Common myeloid progenitor, CD34-positive (primary cell): ENCODE measurements around the gene RNF187.

Experiments
- CTCF ChIA-PET: fragments of 350-600 bp; sonication (Branson Sonifier 250); formaldehyde crosslinking; loops from one replicate; lab custom pipeline; 2021; ENCODE audit warnings: antibody characterized with exemption; lab: Charles Lee
- POLR2A ChIA-PET: fragments of 350-600 bp; sonication (Branson Sonifier 250); formaldehyde crosslinking; loops from one replicate; lab custom pipeline; 2021; ENCODE audit warnings: antibody characterized with exemption; lab: Charles Lee
- DNase-seq, 3 donors: peaks; one replicate each; pipeline versions ENCODE4 v3.0.0 to v3.0.0-alpha.2; 2013
- H3K27ac ChIP-seq, 2 experiments: 1 replicate in 1 of 2; 2 replicates in 1 of 2; pipeline ENCODE4 v1.7.0; 2013; ENCODE audit warnings: inconsistent platforms in 2 of 2, low read length in 2 of 2, mild to moderate bottlenecking in 2 of 2, low read depth in 1 of 2, moderate library complexity in 1 of 2; ENCODE audit not compliant: severe bottlenecking in 2 of 2, insufficient read depth in 1 of 2, poor library complexity in 1 of 2
- H3K27me3 ChIP-seq, 5 experiments: replicated peaks in 2 of 5; 1 replicate in 3 of 5; 2 replicates in 2 of 5; pipeline versions ENCODE4 v1.6.1 to v1.7.0; 2013; ENCODE audit warnings: low read length in 4 of 5, mild to moderate bottlenecking in 2 of 5, moderate library complexity in 2 of 5, inconsistent platforms in 1 of 5; ENCODE audit not compliant: insufficient read depth in 5 of 5, control insufficient read depth in 4 of 5
- H3K36me3 ChIP-seq, 4 experiments: 1 replicate in 2 of 4; 2 replicates in 2 of 4; pipeline versions ENCODE4 v1.6.1 to v1.7.0; 2013; ENCODE audit warnings: low read length in 3 of 4, control low read depth in 1 of 4, mild to moderate bottlenecking in 1 of 4; ENCODE audit not compliant: control insufficient read depth in 4 of 4, insufficient read depth in 4 of 4
- H3K4me1 ChIP-seq, 4 experiments: 1 replicate in 3 of 4; 2 replicates in 1 of 4; pipeline versions ENCODE4 v1.6.1 to v1.7.1; 2013; ENCODE audit warnings: low read length in 3 of 4, mild to moderate bottlenecking in 3 of 4, control low read depth in 1 of 4, inconsistent platforms in 1 of 4, moderate library complexity in 1 of 4; ENCODE audit not compliant: control insufficient read depth in 4 of 4, insufficient read depth in 4 of 4; ENCODE audit errors: control extremely low read depth in 1 of 4
- H3K4me3 ChIP-seq, 7 experiments: 1 replicate in 4 of 7; 2 replicates in 3 of 7; pipeline versions ENCODE4 v1.5.1 to v1.7.0; 2013; ENCODE audit warnings: mild to moderate bottlenecking in 7 of 7, low read length in 6 of 7, moderate library complexity in 6 of 7, inconsistent platforms in 2 of 7, low read depth in 2 of 7, control low read depth in 1 of 7; ENCODE audit not compliant: insufficient read depth in 4 of 7, control insufficient read depth in 1 of 7; ENCODE audit errors: extremely low read depth in 1 of 7
- H3K9me3 ChIP-seq, 5 experiments: 1 replicate in 4 of 5; 2 replicates in 1 of 5; pipeline versions ENCODE4 v1.6.1 to v1.7.1; 2013; ENCODE audit warnings: low read length in 4 of 5, mild to moderate bottlenecking in 2 of 5, inconsistent platforms in 1 of 5, low read depth in 1 of 5, moderate library complexity in 1 of 5; ENCODE audit not compliant: control insufficient read depth in 4 of 5, insufficient read depth in 2 of 5; ENCODE audit errors: control extremely low read depth in 1 of 5
- WGBS: methylation state at CpG from one replicate; pipeline ENCODE4 v1.1.5; 2013; ENCODE audit not compliant: insufficient coverage; 5-methylcytosine and 5-hydroxymethylcytosine counted together

RNF187 gene

DNA sequence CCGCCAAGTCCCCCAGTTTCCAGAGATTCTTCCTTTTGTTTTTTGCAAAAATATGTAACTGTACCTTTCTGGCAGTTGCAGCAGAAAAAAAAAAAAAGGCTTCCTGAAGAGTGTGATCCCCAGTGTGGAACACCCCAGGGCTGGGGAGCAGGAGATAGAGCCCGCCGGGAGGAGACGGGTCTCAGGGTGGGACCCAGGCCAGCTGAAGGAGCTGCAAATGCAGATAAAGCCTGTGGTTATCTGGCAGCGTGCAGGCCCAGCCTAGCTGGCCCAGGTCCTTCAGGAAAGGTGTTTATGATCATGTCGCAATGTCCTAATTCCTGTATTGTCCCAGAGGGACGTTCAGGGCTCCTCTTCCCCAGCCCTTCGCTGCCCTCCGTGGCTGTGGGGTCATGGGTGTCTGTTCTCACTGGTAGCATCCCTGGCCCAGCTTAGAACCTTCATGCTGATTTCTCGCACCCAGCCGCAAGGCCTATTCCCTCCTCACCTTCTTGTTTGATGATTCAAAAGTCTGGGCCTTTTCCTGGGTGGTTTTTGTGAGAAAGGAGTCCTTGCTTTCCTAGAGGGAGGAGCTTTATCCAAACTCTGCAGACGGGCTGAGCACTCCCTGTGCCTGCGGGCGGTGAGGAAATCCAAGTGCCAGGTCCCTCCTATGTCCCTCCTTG, 26.2 kb downstream of the RNF187 start:
- POLR2A ChIA-PET, result no interaction called here
- Histone ChIP-seq H3K27me3 (peaks cover 0 to 20% (median 15%) of the 10 kb centered on the region in 5 experiments), H3K4me3 (peak overlapping the region in 1 of 7 experiments; percentile 1), H3K36me3 (no peaks in the 10 kb centered on the region), H3K27ac (peak overlapping the region in 1 of 2 experiments; percentile 62), H3K9me3 (no peaks in the 10 kb centered on the region), H3K4me1 (peaks cover 0 to 26% (median 13%) of the 10 kb centered on the region in 4 experiments)
- DNase-seq, result peak; percentile 61 to 84 (median 76)
- CTCF ChIA-PET, result interaction anchor here (0.8 to 6.3 kb wide), 9 partner anchors 9 to 384 kb away, joined by 3 to 67 read pairs (median 4); a partner anchor contains a TSS
- 21% methylated on average over 11 of the region's 14 CpGs for WGBS

DNA sequence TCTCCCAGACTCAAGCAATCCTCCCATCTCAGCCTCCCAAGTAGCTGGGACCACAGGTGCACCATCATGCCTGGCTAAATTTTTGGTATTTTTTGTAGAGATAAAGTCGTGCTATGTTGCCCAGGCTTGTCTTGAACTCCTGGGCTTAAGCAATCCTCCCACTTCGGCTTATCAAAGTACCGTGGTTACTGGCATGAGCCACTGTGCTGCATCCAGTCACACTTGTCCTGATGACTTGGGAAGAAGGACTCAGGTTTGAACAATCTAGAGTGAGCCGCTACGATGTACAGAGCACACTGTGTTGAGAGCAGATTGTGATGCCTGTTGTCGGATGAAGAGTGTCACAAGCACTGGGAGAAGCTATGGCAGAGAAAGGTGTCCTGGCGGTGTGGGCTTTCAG, 27.2 kb downstream of the RNF187 start:
- no peaks in the 10 kb centered on the region for H3K36me3 ChIP-seq
- POLR2A ChIA-PET, result no interaction called here
- H3K27me3 ChIP-seq, result peaks cover 0 to 25% (median 15%) of the 10 kb centered on the region in 5 experiments
- CTCF ChIA-PET, result interaction anchor here (0.7 to 6.3 kb wide), 11 partner anchors 10 to 347 kb away, joined by 3 to 67 read pairs (median 4); no protein-coding TSS in a partner anchor
- no peak overlapping the region for H3K27ac ChIP-seq
- 83% methylated on average over 7 of the region's 7 CpGs for WGBS
- H3K9me3 ChIP-seq, result no peaks in the 10 kb centered on the region
- H3K4me3 ChIP-seq, result no peak overlapping the region
- peaks cover 0 to 25% (median 13%) of the 10 kb centered on the region in 4 experiments for H3K4me1 ChIP-seq
- DNase-seq, result peak in 1 of 3 donors; percentile 20

DNA sequence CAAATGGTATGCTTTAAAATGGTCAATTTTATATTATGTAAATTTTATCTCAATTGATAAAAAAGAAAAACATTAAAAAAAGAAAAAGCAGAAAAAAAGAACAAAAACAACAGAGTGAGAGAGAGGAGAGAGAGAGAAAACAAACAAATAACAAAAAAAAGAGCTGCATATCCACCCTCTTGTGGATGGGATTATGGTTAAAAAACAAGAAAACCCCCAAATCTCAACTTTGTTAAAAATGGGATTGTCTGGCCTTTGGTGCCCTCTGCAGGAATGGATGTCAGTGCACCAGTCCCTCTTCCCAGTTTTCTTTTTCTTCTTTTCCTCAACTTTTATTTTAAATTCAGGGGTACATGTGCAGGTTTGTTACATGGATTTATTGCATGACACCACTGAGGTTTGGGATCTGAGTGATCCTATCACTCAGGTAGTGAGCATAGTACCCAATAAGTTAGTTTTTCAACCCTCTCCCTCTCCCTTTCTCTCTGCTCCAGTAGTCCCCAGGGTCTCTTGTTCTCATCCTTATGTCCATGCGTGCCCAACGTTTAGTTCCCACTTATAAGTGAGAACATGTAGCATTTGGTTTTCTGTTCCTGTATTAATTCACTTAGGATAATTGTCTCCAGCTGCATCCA, 28.1 kb downstream of the RNF187 start:
- WGBS, result no CpG with 5 or more reads among the region's 2 CpGs
- Histone ChIP-seq H3K9me3 (no peaks in the 10 kb centered on the region), H3K36me3 (no peaks in the 10 kb centered on the region), H3K27me3 (peaks cover 0 to 25% (median 16%) of the 10 kb centered on the region in 5 experiments), H3K27ac (no peak overlapping the region), H3K4me3 (no peak overlapping the region), H3K4me1 (peaks cover 0 to 25% (median 13%) of the 10 kb centered on the region in 4 experiments)
- peak; percentile 78 to 81 (median 80) for DNase-seq
- POLR2A ChIA-PET, result no interaction called here
- CTCF ChIA-PET, result interaction anchor here (0.5 to 6.3 kb wide), 7 partner anchors 14 to 524 kb away, joined by 3 to 67 read pairs (median 3); a partner anchor contains a TSS

DNA sequence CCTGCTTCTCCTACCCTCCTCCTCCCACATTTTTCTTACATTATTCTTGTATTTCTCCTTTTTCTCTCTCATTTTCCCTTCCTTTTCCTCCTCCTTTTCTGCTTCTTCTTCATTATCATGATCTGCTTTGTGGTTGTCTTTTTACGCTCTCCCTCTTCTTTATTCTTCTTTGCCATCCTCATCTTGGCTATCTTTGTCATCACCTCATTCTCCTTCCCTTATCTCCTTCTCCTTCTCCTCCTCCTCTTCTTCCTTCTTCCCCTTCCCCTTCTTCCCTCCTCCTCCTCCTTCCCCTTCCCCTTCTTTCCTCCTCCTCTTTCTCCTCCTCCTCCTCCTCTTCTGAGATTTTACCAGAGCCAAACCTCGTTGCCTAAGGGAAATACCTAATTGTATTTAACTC, 30.5 kb downstream of the RNF187 start:
- no peak overlapping the region for H3K27ac ChIP-seq
- peaks cover 0 to 13% (median 8%) of the 10 kb centered on the region in 4 experiments for H3K4me1 ChIP-seq
- CTCF ChIA-PET, result interaction anchor here (1.4 to 2.4 kb wide), 2 partner anchors 17 to 45 kb away, joined by 4 to 5 read pairs; no protein-coding TSS in a partner anchor
- H3K27me3 ChIP-seq, result peaks cover 0 to 25% (median 16%) of the 10 kb centered on the region in 5 experiments
- no peaks in the 10 kb centered on the region for H3K36me3 ChIP-seq
- 100% methylated on average over 1 of the region's 2 CpGs for WGBS
- no peak overlapping the region for H3K4me3 ChIP-seq
- H3K9me3 ChIP-seq, result no peaks in the 10 kb centered on the region
- POLR2A ChIA-PET, result no interaction called here
- DNase-seq, result no peak

DNA sequence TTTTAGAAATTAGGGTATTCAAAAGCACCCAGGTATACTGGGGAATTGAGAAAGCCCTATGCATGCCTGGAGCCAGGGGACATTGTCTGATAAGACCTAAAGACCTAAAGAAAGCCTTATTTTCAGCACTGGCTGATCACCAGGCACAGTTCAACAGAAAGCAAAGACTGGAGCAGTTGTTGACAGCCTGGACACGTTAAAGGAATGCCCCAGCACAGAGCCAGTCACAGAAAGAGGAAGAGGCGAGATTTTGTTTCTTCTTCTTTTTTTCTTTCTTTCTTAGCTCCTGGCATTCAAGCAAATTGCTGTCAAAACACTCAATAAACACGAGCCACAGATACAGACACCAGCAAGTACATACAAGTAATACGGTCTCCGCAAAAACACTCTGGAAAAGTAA, 40.4 kb downstream of the RNF187 start:
- WGBS, result 35% methylated on average over 4 of the region's 5 CpGs
- DNase-seq, result peak in 2 of 3 donors; percentile 34 to 35

DNA sequence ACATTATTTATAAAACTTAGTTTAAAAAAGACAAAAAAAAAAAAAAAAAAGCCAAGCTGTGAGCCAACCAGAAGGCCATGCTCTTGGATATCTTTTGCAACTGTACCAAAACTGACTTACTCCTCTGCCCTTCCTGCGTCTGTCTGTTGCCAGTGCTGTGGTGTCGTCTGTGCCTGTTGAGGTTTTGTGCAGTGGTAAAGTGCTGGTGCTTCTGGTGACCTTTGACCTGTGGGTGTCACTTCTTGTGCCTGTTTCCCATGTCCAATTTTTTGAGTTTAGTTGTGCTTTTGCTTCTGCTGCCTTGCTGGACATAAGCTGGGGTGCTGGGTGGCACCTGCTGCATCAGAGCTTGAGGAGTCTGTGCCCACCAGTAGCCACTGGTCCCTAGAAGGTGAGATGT, 41.4 kb downstream of the RNF187 start:
- Histone ChIP-seq H3K4me3 (no peak overlapping the region), H3K27me3 (no peaks in the 10 kb centered on the region), H3K36me3 (no peaks in the 10 kb centered on the region), H3K9me3 (no peaks in the 10 kb centered on the region), H3K4me1 (no peaks in the 10 kb centered on the region), H3K27ac (no peak overlapping the region)
- POLR2A ChIA-PET, result no interaction called here
- CTCF ChIA-PET, result interaction anchor here (1.3 kb wide), 1 partner anchor 27 kb away, joined by 3 read pairs; no protein-coding TSS in a partner anchor
- 94% methylated on average over 2 of the region's 2 CpGs for WGBS
- no peak for DNase-seq

More for the DNA sequence above, 40.4 kb downstream of the RNF187 start:
- H3K9me3 ChIP-seq, result no peaks in the 10 kb centered on the region
- ChIA-PET CTCF (interaction anchor here (1.3 kb wide), 1 partner anchor 26 kb away, joined by 3 read pairs; no protein-coding TSS in a partner anchor), POLR2A (interaction anchor here (0.6 kb wide), 1 partner anchor 1307 kb away, joined by 3 read pairs; no protein-coding TSS in a partner anchor)
- H3K27me3 ChIP-seq, result no peaks in the 10 kb centered on the region
- no peaks in the 10 kb centered on the region for H3K36me3 ChIP-seq
- no peak overlapping the region for H3K4me3 ChIP-seq
- no peak overlapping the region for H3K27ac ChIP-seq
- H3K4me1 ChIP-seq, result no peaks in the 10 kb centered on the region
